CD1c-positive myeloid dendritic cell (primary cell): ENCODE measurements around the gene MARCHF2.
"Not testable (repeated sequence)": the region's sequence is repeated elsewhere in the genome, so short reads cannot be mapped to it uniquely, and the experiment has no call there.

ENCODE experiments used
- DNase-seq: peaks from one replicate; pipeline ENCODE4 v3.0.0-alpha.2; 2016; ENCODE audit errors: extremely low spot score

The MARCHF2 gene

DNA sequence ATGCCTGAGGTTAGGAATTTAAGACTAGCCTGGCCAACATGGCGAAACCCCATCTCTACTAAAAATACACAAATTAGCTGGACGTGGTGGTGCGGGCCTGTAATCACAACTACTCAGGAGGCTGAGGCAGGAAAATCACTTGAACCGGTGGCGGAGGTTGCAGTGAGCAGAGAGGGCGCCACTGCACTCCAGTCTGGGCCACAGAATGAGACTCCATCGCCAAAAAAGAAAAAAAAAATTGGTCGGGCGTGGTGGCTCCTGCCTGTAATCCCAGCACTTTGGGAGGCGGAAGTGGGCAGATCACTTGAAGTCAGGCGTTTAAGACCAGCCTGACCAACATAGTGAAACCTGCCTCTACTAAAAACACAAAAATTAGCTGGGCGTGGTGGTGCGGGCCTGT is 2.4 kb upstream of the MARCHF2 start:
- not testable (repeated sequence) for DNase-seq

- DNase-seq, result peak; percentile 46
Measured at GRCh38 chr19:8413629-8413995, 507 bp downstream of the MARCHF2 start.

GRCh38 chr19:8416796-8417195 is 3.7 kb downstream of the MARCHF2 start:
- no peak for DNase-seq

DNA sequence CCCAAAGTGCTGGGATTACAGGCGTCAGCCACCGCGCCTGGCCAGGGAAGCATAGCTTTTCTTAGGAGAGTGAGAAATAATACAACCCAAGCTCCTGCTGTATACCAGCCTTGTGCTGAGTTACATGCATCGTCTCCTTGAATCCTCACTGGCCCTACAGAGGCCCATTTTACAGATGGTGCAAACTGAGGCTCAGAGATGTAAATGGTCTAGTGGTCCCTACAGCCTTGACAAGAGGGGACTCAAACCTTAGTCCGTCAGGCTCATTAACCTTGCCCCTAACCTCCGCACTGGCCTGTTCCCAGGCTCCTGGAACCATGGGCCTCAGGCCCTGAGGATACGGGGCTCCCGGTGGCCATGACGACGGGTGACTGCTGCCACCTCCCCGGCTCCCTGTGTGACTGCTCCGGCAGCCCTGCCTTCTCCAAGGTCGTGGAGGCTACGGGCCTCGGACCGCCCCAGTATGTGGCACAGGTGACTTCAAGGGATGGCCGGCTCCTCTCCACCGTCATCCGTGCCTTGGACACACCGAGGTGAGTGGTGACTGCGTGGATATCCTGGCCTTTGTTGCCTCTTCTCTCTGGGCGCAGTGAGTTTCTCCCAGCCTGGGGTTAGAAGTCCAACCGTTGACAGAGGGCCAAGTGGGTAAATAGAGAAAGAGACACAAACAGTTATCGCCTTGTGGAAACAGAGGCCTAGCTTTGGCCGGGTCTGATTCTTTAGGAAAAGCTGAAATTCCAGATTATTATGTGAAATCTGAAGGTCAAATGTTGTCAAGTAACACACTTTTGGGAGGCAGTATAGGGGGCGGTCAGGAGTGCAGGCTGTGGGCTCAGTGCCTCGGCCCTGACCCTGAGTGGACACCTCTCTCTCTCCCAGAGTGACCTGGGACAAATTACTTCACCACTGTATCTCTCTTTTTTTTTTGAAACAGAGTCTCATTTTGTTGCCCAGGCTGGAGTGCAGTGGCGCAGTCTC is 8.7 kb downstream of the MARCHF2 start:
- no peak for DNase-seq

DNA sequence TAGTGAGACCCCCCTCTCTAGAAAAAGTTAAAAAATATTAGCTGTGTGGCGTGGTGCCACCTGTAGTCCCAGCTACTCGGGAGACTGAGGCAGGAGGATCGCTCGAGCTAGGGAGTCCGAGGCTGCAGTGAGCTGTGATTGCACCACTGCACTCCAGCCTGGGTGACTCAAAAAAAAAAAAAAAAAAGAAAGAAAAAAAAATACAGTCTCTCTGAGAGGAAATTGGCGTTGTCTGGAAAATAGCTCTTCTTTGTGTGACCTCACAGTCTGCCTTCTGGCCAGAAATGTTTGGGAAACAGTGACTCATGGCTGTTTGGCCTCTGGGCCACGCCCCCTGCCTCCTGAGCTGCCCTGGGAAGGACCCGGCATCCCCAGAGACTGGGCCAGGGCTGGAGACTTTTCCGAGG is 10.7 kb downstream of the MARCHF2 start:
- DNase-seq, result peak; percentile 93

DNA sequence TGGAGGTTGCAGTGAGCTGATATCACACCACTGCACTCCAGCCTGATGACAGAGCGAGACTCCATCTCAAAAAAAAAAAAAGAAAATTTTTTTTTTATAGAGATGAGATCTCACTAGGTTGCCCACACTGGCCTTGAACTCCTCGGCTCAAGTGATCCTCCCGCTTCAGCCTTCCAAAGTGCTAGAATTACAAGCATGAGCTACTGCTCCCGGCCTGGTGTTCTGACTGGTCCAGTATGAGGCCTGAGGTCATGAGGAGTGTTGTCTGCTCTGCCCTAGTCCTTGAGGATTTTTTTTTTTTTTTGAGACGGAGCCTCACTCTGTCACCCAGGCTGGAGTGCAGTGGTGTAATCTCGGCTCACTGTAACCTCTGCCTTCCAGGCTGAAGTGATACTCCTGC is 12.2 kb downstream of the MARCHF2 start:
- not testable (repeated sequence) for DNase-seq

DNA sequence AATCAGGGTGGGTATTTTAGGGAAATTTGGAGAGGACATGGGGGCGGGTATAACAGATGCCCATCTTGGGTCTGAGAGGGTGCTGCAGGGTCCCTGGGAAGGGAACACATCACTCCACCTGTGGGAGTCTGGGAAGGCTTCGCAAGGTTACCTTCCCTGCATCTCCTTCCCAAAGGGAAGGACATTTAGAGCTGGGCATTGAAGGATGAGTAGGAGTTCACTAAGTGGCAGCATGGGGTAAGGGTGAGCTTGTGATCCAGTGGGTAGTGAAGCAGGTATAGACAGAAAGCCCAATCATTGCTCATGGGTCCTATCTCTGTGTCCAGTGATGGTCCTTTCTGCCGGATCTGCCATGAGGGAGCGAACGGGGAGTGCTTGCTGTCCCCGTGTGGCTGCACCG is 13.2 kb downstream of the MARCHF2 start:
- DNase-seq, result no peak

DNA sequence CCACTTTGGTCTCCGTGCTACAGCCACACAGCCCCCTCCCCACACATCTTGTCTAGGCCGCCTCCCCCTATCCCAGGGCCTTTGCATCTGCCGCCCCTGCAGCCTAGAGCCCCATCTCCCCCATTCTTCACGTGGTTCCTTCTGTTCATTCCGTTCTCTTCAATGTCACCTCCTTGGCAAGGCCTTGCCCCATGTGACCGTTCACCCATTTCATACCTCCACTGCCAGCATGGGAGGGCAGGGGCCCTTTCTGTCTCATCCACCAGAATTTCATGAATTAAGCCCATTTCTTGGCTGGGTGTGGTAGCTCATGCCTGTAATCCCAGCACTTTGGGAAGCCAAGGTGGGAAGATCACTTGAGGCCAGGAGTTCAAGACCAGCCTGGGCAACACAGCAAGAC is 15.9 kb downstream of the MARCHF2 start:
- no peak for DNase-seq

GRCh38 chr19:8429826-8430225 is 16.7 kb downstream of the MARCHF2 start:
- DNase-seq, result no peak

DNA sequence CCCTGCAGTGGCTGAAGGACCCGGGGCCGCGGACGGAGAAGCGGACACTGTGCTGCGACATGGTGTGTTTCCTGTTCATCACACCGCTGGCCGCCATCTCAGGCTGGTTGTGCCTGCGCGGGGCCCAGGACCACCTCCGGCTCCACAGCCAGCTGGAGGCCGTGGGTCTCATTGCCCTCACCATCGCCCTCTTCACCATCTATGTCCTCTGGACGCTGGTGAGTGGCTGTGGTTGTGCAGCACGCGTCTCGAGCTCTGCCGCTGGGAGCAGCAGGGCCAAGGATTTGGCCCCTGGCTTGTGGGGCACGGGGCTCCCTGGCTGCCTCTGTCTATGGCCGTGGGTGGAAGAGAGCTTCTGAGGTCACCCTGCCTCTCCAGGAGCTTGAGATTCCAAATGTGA is 17.5 kb downstream of the MARCHF2 start:
- DNase-seq, result no peak

DNA sequence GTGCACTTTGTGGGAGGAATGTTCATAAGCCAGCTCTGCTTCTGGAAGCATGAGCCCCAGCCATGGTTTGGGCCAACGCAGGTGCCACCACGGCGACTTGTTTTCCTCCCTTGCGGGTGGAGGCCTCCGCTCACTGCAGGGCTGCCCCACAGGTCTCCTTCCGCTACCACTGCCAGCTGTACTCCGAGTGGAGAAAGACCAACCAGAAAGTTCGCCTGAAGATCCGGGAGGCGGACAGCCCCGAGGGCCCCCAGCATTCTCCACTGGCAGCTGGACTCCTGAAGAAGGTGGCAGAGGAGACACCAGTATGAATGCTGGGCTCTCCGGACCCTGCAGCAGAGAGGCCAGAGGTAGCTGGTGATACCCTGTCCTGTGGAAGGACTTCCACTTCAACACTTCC is 25.1 kb downstream of the MARCHF2 start:
- no peak for DNase-seq

GRCh38 chr19:8441725-8442544 is 28.8 kb downstream of the MARCHF2 start:
- DNase-seq, result no peak

GRCh38 chr19:8444140-8444676 is 31.1 kb downstream of the MARCHF2 start:
- DNase-seq, result not testable (repeated sequence)

- peak; percentile 100 for DNase-seq
Measured at GRCh38 chr19:8444677-8445487, 31.8 kb downstream of the MARCHF2 start, which contains the start of gene HNRNPM. Gene HNRNPM (plus strand): TSS chr19:8444975. CDS start chr19:8444999, 24 bp downstream.

- peak; percentile 60 for DNase-seq
Measured at GRCh38 chr19:8445488-8446001, 32.4 kb downstream of the MARCHF2 start.

- no peak for DNase-seq
Measured at GRCh38 chr19:8446061-8446709, 33.1 kb downstream of the MARCHF2 start.

DNA sequence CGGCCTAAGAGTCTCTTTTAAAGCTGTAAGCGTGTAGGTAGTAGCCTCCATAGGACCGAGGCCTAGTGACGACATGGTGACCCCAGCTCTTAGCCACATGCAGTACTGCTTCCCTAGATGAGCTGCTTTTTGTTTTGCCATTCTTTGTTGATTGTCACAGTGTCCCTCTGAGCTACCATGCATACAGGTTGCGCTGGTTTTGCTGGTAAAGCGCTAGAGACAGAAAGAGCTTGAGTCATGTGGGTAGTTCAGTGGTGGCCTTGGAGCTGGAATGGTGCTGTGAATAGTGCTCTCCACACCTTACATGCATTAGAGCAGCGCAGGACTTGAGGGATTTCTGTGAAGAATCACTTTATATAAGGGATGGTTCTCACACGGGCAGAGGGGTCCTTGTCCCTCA is 36.7 kb downstream of the MARCHF2 start:
- DNase-seq, result no peak

- DNase-seq, result no peak
Measured at GRCh38 chr19:8451377-8451776, 38.3 kb downstream of the MARCHF2 start.

GRCh38 chr19:8451885-8452284 is 38.8 kb downstream of the MARCHF2 start:
- DNase-seq, result no peak

DNA sequence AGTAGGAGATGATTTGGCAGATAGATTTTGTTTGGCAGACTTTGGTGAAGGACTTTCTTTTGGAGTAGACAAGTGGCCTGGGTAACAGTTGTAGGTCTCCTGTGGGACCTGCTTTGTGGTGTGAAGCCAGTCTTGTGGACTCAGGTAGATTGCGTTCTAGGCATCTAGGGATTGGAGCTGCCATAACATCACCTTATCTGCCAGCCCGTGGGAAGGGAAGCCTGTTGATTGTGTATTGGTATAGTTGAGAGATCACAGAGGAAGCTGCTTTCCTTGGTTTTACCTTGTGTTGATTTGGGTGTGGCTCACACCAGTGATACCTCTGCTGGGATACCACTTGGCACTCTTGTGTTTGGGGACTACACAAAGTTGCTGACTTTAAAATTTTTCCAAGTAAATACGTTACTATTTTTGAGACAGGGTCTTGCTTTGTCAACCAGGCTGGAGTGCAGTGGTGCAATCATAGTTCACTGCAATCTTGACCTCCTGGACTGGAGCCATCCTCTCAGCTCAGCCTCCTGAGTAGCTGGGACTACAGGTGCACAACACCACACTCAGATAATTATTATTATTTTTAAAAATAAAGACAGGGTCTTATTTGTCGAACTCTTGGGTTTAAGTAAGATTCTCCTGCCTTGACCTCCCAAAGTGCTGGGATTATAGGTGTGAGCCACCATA is 39.5 kb downstream of the MARCHF2 start:
- DNase-seq, result no peak
